A549 (cell line): ENCODE data around the gene OR8K1.

ENCODE experiments used
- BHLHE40 ChIP-seq: IDR thresholded peaks from 2 replicates; pipeline ENCODE4 v1.6.1; 2012; ENCODE audit warnings: low read depth, low read length, inconsistent platforms
- CTCF ChIP-seq: fragments of >200 bp; sonication (Bioruptor Twin); formaldehyde crosslinking; IDR thresholded peaks from 3 replicates; pipeline ENCODE4 v1.5.1; 2016
- EHMT2 ChIP-seq: fragments of 200-600 bp; sonication (generic); IDR thresholded peaks from 2 replicates; pipeline ENCODE4 v1.6.1; 2016; ENCODE audit warnings: antibody characterized with exemption, low read depth, mild to moderate bottlenecking, moderate library complexity
- HDAC2 ChIP-seq: fragments of 200-600 bp; sonication (generic); IDR thresholded peaks from 2 replicates; pipeline ENCODE4 v1.6.1; 2016
- JUN ChIP-seq, 2 experiments: fragments of >200 bp; sonication (Bioruptor Twin); formaldehyde crosslinking; IDR thresholded peaks; 2 replicates in 1 of 2; 3 replicates in 1 of 2; pipeline ENCODE4 v1.6.1; 2016 to 2017
- POLR2A ChIP-seq: IDR thresholded peaks from 2 replicates; pipeline ENCODE4 v1.6.1; 2012; ENCODE audit warnings: mild to moderate bottlenecking, low read length
- REST ChIP-seq: fragments of 200-600 bp; sonication (generic); IDR thresholded peaks from 2 replicates; pipeline ENCODE4 v1.6.1; 2016; ENCODE audit warnings: antibody characterized with exemption, mild to moderate bottlenecking, moderate library complexity
- SMC3 ChIP-seq: fragments of >200 bp; sonication (Bioruptor Twin); formaldehyde crosslinking; IDR thresholded peaks from 3 replicates; pipeline ENCODE4 v1.6.1; 2018; ENCODE audit warnings: inconsistent platforms

GRCh38 chr11:56396047-56396446, 50.2 kb downstream of the OR8K1 start:
- TF ChIP-seq REST: no peak
- TF ChIP-seq POLR2A: no peak
- TF ChIP-seq CTCF: no peak
- no peak for TF ChIP-seq SMC3
- TF ChIP-seq EHMT2: no peak
- TF ChIP-seq HDAC2: no peak
- no peak for TF ChIP-seq BHLHE40
- TF ChIP-seq JUN (IDR thresholded peaks at IDR 0.05): no peak
